Adrenal gland (tissue), 5 donors: Measurements from ENCODE around the gene DYSF.

Experiments used
- CTCF ChIP-seq, 6 experiments: fragments of 450-650 bp in 4 of 6; fragments of 200-600 bp in 2 of 6; sonication (generic) in 1 of 6; IDR thresholded peaks; 1 replicate in 5 of 6; 2 replicates in 1 of 6; pipeline versions ENCODE4 v1.5.1 to v1.8.0; 2016 to 2021; ENCODE audit warnings: antibody characterized with exemption in 6 of 6, mild to moderate bottlenecking in 2 of 6, moderate library complexity in 1 of 6
- POLR2A ChIP-seq, 2 donors: fragments of 450-650 bp; IDR thresholded peaks; one replicate each; pipeline ENCODE4 v1.6.1; 2017; ENCODE audit warnings: antibody characterized with exemption in 2 of 2, mild to moderate bottlenecking in 2 of 2, moderate library complexity in 1 of 2
- donor health status: DM: no; HTN: no; CAD: no.

GRCh38 chr2:71639735-71640134, 186.4 kb downstream of the DYSF start:
- TF ChIP-seq POLR2A (IDR thresholded peaks at IDR 0.05) (no peak), CTCF (IDR thresholded peaks at IDR 0.05) (no peak)
